HEK293 (cell line): Measurements from ENCODE around the gene LHFPL2.

Experiments
- BCL6B ChIP-seq: fragments of 450-650 bp; formaldehyde crosslinking; IDR thresholded peaks from 2 replicates; pipeline ENCODE4 v1.5.1; 2017; ENCODE audit warnings: missing biosample characterization, missing genetic modification characterization
- FEZF1 ChIP-seq: fragments of 450-650 bp; formaldehyde crosslinking; IDR thresholded peaks from 2 replicates; pipeline ENCODE4 v1.5.1; 2016; ENCODE audit warnings: missing biosample characterization, missing genetic modification characterization
- GLI4 ChIP-seq: fragments of 450-650 bp; formaldehyde crosslinking; IDR thresholded peaks from 2 replicates; pipeline ENCODE4 v1.5.1; 2016; ENCODE audit warnings: missing biosample characterization, missing genetic modification characterization
- INSM2 ChIP-seq: fragments of 450-650 bp; formaldehyde crosslinking; IDR thresholded peaks from 2 replicates; pipeline ENCODE4 v1.5.1; 2016; ENCODE audit warnings: missing biosample characterization, missing genetic modification characterization
- KLF17 ChIP-seq: fragments of 450-650 bp; formaldehyde crosslinking; IDR thresholded peaks from 2 replicates; pipeline ENCODE4 v1.5.1; 2016; ENCODE audit warnings: missing biosample characterization, missing genetic modification characterization
- KLF9 ChIP-seq: fragments of 450-650 bp; formaldehyde crosslinking; IDR thresholded peaks from 2 replicates; pipeline ENCODE4 v1.5.1; 2016; ENCODE audit warnings: missing biosample characterization, missing genetic modification characterization, low read depth
- PRDM10 ChIP-seq: fragments of 450-650 bp; formaldehyde crosslinking; IDR thresholded peaks from 2 replicates; pipeline ENCODE4 v1.5.1; 2016; ENCODE audit warnings: missing biosample characterization, missing genetic modification characterization
- SETDB1 ChIP-seq: IDR thresholded peaks from one replicate; pipeline ENCODE4 v1.6.1; 2017; ENCODE audit warnings: mild to moderate bottlenecking, low read length, moderate library complexity, mixed read lengths; ENCODE audit not compliant: insufficient read length
- ZBTB11 ChIP-seq: fragments of 450-650 bp; formaldehyde crosslinking; conservative IDR thresholded peaks from 2 replicates; pipeline ENCODE4 v1.5.1; 2016; ENCODE audit warnings: low read depth, missing biosample characterization, missing genetic modification characterization
- ZBTB6 ChIP-seq: fragments of 450-650 bp; formaldehyde crosslinking; IDR thresholded peaks from 2 replicates; pipeline ENCODE4 v1.5.1; 2017; ENCODE audit warnings: missing biosample characterization, missing genetic modification characterization
- ZNF138 ChIP-seq: fragments of 450-650 bp; formaldehyde crosslinking; IDR thresholded peaks from 2 replicates; pipeline ENCODE4 v1.5.1; 2016; ENCODE audit warnings: missing biosample characterization, missing genetic modification characterization, borderline replicate concordance
- ZNF140 ChIP-seq: fragments of 450-650 bp; formaldehyde crosslinking; IDR thresholded peaks from 2 replicates; pipeline ENCODE4 v1.5.1; 2016; ENCODE audit warnings: missing biosample characterization, missing genetic modification characterization
- ZNF148 ChIP-seq: fragments of 450-650 bp; formaldehyde crosslinking; IDR thresholded peaks from 2 replicates; pipeline ENCODE4 v1.5.0; 2017; ENCODE audit warnings: missing biosample characterization, missing genetic modification characterization, borderline replicate concordance
- ZNF16 ChIP-seq: fragments of 450-650 bp; formaldehyde crosslinking; IDR thresholded peaks from 2 replicates; pipeline ENCODE4 v1.5.1; 2016; ENCODE audit warnings: low read depth, missing biosample characterization, missing genetic modification characterization
- ZNF223 ChIP-seq: fragments of 450-650 bp; formaldehyde crosslinking; IDR thresholded peaks from 2 replicates; pipeline ENCODE4 v1.5.1; 2016; ENCODE audit warnings: missing biosample characterization, missing genetic modification characterization
- ZNF311 ChIP-seq: fragments of 450-650 bp; formaldehyde crosslinking; IDR thresholded peaks from 2 replicates; pipeline ENCODE4 v1.5.1; 2017; ENCODE audit warnings: missing biosample characterization, missing genetic modification characterization, borderline replicate concordance
- ZNF366 ChIP-seq: fragments of 450-650 bp; formaldehyde crosslinking; conservative IDR thresholded peaks from 2 replicates; pipeline ENCODE4 v1.5.1; 2016; ENCODE audit warnings: missing biosample characterization, missing genetic modification characterization
- ZNF404 ChIP-seq: fragments of 450-650 bp; formaldehyde crosslinking; IDR thresholded peaks from 2 replicates; pipeline ENCODE4 v1.5.1; 2017; ENCODE audit warnings: missing biosample characterization, missing genetic modification characterization
- ZNF548 ChIP-seq: fragments of 450-650 bp; formaldehyde crosslinking; IDR thresholded peaks from 2 replicates; pipeline ENCODE4 v1.5.1; 2016; ENCODE audit warnings: missing biosample characterization, missing genetic modification characterization
- ZNF600 ChIP-seq: fragments of 450-650 bp; formaldehyde crosslinking; IDR thresholded peaks from 2 replicates; pipeline ENCODE4 v1.5.1; 2016; ENCODE audit warnings: missing biosample characterization, missing genetic modification characterization
- ZNF629 ChIP-seq: fragments of 450-650 bp; formaldehyde crosslinking; IDR thresholded peaks from 2 replicates; pipeline ENCODE4 v1.5.1; 2017; ENCODE audit warnings: missing biosample characterization, missing genetic modification characterization
- ZNF768 ChIP-seq: fragments of 450-650 bp; formaldehyde crosslinking; IDR thresholded peaks from 2 replicates; pipeline ENCODE4 v1.5.1; 2018; ENCODE audit warnings: missing biosample characterization, mild to moderate bottlenecking, missing genetic modification characterization
- ZNF777 ChIP-seq: fragments of 450-650 bp; formaldehyde crosslinking; IDR thresholded peaks from 2 replicates; pipeline ENCODE4 v1.5.1; 2017; ENCODE audit warnings: missing biosample characterization, missing genetic modification characterization, borderline replicate concordance
- ZSCAN30 ChIP-seq: fragments of 450-650 bp; IDR thresholded peaks from 2 replicates; pipeline ENCODE4 v1.5.1; 2018; ENCODE audit warnings: missing biosample characterization, mild to moderate bottlenecking, missing genetic modification characterization, moderate library complexity
- ZXDB ChIP-seq: fragments of 450-650 bp; formaldehyde crosslinking; IDR thresholded peaks from 2 replicates; pipeline ENCODE4 v1.5.1; 2016; ENCODE audit warnings: missing biosample characterization, missing genetic modification characterization

The LHFPL2 gene

GRCh38 chr5:78633700-78634099, 14.9 kb downstream of the LHFPL2 start (continued):
- no peak for TF ChIP-seq INSM2 (tag by site-specific recombination)
- TF ChIP-seq ZNF140 (tag by site-specific recombination) = no peak
- no peak for TF ChIP-seq ZNF600 (tag by site-specific recombination)
- TF ChIP-seq SETDB1 = no peak
- TF ChIP-seq ZSCAN30 (tag by site-specific recombination) = peak; percentile 60; the same call in 1 of the 2 replicates
- TF ChIP-seq ZNF138 (tag by site-specific recombination) = no peak
- peak; percentile 80 for TF ChIP-seq ZBTB6 (tag by site-specific recombination)
- TF ChIP-seq PRDM10 (tag by site-specific recombination) = peak; percentile 76
- no peak for TF ChIP-seq ZBTB11 (tag by site-specific recombination)
- TF ChIP-seq ZNF16 (tag by site-specific recombination) = no peak
- no peak for TF ChIP-seq KLF17
- no peak for TF ChIP-seq ZNF366
- no peak for TF ChIP-seq ZNF404
- no peak for TF ChIP-seq ZNF629 (tag by site-specific recombination)
- no peak for TF ChIP-seq ZNF223 (tag by site-specific recombination)
- TF ChIP-seq BCL6B = peak; percentile 23; the same call in 1 of the 2 replicates
- TF ChIP-seq ZNF768 (tag by site-specific recombination) = no peak
- no peak for TF ChIP-seq ZNF311 (tag by site-specific recombination)
- TF ChIP-seq ZNF777 = no peak
- no peak for TF ChIP-seq ZNF148 (tag by site-specific recombination)
- TF ChIP-seq GLI4 (tag by site-specific recombination) = no peak
- peak; percentile 51; the same call in 1 of the 2 replicates for TF ChIP-seq FEZF1
- no peak for TF ChIP-seq KLF9
- no peak for TF ChIP-seq ZNF548 (tag by site-specific recombination)
- TF ChIP-seq ZXDB (tag by site-specific recombination) = 0 out of 2 replicates have a peak, but pooled peaks have one; percentile 21
